Measurements from ENCODE around the gene CDC42EP2.
A peak's percentile ranks its signal among the peaks of the same experiment; 100 is the strongest.

CDC42EP2 gene

GRCh38 chr11:65298131-65298535 lies 16.5 kb upstream of the CDC42EP2 start:
- DNase-seq = no peak

DNA sequence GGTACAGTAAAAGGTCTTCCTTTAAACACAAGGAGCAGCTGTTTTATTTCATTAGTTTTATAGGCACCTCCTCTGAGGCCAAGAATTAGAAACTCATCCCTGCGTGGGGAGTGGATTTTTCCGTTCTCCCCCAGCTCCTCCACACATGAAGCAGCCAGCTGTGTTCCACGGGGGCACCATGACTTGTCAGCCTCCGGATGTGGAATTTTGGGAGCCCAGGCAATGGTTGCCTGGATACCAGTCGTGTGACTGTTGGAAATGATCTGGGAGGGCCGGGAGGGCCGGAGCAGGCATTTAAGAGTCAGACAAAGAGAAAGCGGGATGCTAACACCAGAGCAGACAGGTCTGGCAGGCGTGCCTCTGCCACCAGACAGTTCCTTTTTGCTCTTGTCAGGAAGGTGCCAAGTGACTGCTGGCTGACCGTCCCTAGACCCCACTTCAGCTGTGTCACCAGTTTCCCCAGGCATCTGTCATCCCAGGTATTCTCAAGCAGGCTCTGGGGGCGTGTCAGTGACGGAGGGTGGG lies 15.9 kb upstream of the CDC42EP2 start:
- no peak for DNase-seq

DNA sequence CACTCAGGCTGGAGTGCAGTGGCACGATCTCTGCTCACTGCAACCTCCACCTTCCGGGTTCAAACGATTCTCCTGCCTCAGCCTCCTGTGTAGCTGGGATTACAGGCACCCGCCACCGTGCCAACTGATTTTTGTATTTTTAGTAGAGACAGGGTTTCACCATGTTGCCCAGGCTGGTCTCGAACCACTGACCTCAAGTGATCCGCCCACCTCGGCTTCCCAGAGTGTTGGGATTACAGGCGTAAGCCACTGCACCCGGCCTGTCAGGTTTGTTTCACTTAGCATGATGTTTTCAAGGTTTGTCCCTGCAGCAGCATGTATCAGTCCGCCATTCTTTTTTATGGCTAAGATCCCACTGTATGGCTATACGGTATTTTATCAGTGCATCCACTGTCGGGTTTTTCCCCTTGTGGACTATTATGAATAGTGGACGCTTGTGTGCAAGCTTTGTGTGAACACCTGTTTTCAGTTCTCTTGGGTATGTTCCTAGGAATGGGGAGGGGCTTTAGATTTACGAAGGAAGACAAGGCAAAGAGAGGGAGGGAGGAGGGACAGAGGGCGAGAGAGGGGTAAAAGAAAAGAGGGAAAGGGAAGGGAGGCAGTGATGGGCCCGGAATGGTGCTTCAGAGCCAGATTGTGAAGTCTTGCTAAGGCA lies 13.9 kb upstream of the CDC42EP2 start:
- DNase-seq = no peak

- no peak for DNase-seq
These were observed 13.0 kb upstream of the CDC42EP2 start for GRCh38 chr11:65301491-65302329.

DNA sequence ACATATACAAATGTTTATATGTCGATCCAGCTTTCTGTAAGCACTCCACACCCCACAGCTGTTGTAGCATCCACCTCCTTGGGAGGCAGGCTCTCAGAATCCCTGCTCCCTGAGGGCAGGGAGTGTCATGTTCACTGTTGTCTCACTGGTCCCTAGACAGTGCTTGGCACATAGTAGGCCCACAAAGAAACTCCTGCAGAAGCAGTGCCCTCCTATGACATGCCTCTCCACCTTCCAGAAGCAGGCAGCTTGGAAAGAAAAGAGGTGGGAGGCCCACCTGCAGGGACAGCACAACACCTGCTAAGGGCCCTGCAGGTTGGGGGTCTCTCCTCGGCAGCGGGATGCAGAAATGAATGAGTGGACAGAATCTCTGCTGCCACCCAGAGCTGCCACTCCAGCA lies 11.1 kb upstream of the CDC42EP2 start:
- DNase-seq = no peak

GRCh38 chr11:65304110-65304509 lies 10.6 kb upstream of the CDC42EP2 start:
- no peak for DNase-seq

DNA sequence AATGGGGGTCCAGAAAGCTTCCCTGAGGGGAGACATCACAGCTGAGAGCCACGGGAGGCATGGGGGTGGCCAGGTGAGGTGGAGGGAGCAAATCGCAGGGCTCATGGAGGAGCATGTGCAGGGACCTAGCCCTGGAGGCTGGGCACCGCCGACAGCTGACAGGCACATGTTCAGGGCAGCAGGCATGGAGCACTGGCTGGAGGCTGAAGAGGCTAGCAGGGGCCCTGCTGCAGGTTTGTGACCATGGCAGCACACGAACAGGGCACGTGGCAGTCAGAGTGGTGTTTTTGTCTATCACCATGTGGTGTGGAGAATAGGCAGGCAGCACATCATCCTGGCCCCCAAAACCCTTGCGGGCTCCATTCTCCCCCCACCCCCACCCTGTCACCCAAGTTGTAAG lies 10.1 kb upstream of the CDC42EP2 start:
- no peak for DNase-seq

DNA sequence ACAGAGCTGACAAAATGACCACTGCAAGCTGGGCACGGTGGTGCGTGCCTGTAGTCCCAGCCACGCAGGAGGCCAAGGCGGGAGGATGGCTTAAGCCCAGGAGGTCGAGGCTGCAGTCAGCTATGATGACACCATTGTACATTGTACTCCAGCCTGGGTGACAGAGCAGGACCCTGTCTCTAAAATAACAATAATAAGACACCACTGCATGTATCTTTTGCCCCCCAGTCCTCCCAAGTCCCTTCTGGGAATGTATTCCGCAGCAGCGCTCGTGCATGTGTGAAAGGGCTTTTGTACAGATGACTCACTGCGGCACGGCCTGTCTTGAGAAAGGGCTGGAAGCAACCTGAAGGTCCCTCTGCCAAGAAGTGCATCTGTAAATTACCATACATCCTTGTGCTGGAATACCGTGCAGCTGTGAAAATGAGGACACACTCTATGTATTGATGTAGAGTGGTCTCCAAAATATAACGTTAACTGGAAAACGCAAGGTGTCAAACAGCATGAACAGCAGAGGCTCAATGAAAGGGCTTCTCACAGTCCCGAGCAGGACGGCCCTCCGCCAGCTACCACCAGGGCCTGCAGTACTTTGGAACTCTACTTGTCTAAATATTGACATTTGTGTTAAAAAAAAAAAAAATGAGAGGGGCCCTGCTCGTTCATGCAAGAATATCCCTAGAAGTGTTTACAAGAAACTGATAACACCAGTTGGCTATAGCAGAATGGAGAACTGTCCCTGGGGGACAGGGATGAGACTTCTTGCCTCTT lies 9.0 kb upstream of the CDC42EP2 start:
- no peak for DNase-seq

GRCh38 chr11:65307298-65308229 lies 7.1 kb upstream of the CDC42EP2 start:
- DNase-seq = no peak

GRCh38 chr11:65308281-65308891 lies 6.3 kb upstream of the CDC42EP2 start:
- DNase-seq = no peak

DNA sequence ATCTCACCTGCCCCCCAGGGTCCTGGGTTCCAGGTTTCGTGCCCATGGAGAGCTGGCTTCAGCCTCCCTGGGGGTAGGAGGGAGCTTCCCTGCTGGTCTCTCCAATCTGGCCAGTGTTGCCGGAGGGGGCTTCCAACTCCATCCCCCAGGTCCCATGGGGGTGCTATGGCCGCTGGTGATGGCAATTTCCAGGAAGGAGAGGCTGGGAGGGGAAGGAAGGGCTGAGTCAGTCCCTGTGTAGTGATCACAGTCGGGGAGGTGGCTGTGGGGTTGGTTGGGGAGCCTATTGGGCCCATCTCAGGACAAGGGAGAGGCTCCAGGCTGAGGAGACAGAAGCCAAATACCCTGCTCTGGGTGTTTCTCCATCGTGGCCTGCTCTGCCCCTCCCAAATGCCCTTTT lies 5.7 kb upstream of the CDC42EP2 start:
- no peak for DNase-seq

DNA sequence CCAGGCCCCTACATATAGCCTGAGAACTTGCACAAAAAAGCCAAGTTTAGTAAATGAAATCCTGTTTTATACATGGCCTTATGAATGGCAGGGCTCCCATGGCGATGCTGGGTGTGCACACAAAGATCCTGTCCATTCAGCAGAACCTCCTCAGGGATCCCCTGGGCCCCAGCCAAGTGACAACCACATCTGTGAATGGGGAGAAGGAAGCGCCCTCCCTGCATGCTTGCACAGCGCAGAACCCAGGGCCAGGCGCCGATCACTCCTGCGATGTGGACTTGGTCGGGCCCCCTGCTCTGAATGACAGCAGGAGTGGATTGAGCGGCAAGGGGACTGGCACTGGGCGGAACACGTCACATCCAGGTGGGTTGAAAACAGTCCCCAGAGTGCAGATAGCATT lies 4.5 kb upstream of the CDC42EP2 start:
- DNase-seq = no peak

DNA sequence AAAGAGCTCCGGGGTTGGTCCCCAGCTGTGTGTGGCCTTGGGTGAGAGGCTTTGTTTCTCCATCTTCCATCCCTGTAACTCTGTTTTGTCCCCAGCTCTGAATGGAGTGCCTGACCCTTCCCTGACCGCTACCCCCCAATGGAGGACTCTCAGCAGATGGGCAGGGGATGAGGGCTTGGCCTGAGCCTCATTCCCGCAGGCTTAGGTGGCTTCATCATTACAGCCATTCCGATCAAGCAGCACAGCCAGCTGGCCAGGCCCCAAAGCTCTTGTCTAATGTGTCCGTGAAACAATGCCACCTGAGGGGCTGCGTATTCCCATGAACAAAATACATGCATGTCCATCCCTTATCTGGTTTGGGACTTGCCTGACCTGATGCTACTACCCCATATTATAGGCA lies 3.9 kb upstream of the CDC42EP2 start:
- no peak for DNase-seq

- DNase-seq = no peak
These were observed 3.4 kb upstream of the CDC42EP2 start for GRCh38 chr11:65311170-65311678.

GRCh38 chr11:65315204-65315865 lies 669 bp downstream of the CDC42EP2 start:
- DNase-seq = peak; percentile 62

DNA sequence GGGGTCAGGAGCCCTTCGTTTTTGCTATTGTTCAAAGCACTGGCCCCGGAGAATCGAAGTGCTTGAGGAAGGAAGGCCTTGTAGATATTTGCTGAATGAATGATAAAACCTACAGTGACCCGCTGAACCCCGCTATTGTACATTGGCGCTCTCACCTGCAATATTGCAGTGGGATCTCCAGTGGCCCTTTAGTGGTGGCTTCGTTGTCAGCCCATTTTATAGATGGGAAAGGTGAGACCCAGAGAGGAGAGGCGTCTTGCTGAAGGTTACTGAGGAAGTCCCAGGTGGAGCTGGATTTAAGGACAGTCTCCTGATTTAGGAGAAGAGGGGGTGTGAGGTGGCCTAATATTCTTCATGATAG lies 1.2 kb downstream of the CDC42EP2 start:
- no peak for DNase-seq

- DNase-seq = no peak
These were observed 1.8 kb downstream of the CDC42EP2 start for GRCh38 chr11:65316227-65317024.

DNA sequence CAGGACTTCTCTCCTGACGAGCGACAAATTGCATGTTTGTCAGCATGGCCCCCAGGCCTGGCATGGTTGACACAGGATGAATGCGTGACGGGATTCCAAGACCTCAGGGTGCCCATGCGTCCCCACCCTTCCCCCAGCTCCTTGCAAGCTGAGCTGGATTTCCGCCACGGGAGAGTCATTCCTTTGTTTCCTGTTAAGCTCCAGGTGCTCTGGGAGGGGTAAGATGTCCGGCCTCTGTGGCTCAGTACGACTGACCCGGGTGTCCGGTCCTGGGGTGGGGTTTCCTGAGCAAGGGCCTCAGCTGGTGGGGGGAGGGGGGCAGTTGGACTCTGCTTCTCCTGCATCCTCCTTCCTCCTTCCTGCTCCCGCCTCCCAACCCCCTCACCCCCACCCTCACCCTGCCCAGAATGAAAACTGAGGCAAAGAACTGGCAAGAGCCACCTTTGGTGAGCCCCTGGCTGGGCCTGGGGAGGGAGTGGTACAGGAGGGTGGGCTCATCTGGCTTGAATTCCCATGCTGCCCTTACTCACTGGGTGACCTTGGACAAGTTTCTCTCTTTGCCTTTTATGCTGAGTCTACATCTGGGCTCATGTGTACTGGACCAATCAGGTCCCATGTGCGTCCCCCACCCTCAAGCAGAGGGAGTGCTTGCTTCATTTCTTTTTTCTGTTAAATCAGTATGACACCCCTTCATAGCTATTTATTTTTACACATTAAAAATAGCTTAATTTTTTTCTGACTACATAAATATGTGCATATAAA lies 2.5 kb downstream of the CDC42EP2 start:
- no peak for DNase-seq

DNA sequence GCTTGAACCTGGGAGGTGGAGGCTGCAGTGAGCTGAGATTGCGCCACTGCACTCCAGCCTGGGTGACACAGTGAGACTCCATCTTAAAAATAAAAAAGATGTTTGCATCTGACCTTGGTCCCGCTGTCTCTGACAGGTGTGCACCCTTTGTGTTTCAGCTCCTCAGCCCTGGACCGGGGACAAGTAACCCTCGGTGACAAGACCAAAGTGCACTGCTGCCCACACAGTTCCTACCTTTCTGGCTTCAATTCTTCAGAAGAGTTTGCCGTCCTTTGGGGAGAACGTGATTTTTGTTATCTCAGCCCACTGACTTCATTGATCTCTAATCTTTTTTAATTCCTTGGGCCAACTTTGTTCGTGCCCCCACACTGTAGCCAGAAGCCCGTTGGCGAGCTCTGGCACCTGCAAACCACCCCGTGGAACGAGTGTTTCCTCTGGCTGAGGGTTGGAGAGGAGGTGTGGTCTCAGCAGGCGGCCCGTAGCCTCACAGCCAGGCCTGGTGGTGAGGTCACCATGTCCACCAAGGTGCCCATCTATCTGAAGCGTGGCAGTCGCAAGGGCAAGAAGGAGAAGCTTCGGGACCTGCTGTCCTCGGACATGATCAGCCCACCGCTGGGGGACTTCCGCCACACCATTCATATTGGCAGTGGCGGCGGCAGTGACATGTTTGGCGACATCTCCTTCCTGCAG lies 5.9 kb downstream of the CDC42EP2 start:
- no peak for DNase-seq

All from CD4-positive, alpha-beta T cell treated with Interleukin-4 for 4 hours (primary cell).